ENCODE results near the gene NUDT3. TPM values are rescaled to one million over a fixed set of nuclear protein-coding genes. Genes with fewer than 3 reads are reported as not detected.

NUDT3 gene
- total and polyA plus RNA-seq, 9 of the 15 experiments (the other 6 are each of a cell fraction or from before 2014, with no cell fraction given): 5.4 to 81.2 (median 56.4) TPM

DNA sequence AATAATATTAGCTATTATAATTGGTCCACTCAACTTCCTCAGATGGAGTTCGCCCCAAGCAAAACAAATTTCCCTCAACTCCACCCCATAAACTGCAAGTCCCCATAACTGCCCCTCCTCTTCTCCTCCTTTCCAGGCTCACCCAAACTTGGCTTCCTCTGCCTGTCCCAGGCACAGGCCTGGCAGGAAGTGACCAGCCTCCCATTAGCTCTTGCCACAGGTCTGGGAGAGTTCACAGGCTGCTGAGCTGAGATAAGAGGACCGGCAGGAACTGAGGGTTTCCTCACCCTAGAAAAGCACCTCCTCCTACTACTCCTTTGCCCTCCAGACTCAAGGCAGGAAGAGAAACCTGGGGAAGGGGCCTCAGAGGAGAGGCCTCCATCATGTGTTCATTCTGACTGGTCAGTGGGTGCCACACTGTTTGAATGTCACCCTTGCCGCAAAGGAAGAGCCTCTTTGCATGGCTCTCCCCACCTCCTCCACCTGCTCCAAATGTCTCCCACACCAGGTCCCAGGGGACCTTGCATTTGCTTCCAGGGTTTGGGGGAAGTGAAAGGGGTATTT is 119.1 kb downstream of the NUDT3 start (continued):
- TF ChIP-seq, protein P1, sequence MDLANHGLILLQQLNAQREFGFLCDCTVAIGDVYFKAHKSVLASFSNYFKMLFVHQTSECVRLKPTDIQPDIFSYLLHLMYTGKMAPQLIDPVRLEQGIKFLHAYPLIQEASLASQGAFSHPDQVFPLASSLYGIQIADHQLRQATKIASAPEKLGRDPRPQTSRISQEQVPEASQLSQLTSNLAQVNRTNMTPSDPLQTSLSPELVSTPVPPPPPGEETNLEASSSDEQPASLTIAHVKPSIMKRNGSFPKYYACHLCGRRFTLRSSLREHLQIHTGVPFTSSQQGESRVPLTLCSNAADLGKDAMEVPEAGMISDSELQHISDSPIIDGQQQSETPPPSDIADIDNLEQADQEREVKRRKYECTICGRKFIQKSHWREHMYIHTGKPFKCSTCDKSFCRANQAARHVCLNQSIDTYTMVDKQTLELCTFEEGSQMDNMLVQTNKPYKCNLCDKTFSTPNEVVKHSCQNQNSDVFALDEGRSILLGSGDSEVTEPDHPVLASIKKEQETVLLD (IDR thresholded peaks at IDR 0.05): peak; percentile 88
- TF ChIP-seq RUNX1 (IDR thresholded peaks at IDR 0.05; ENCODE audit: low read depth): peak; percentile 81; the same call in 1 of the 2 replicates
- TF ChIP-seq, protein P2, sequence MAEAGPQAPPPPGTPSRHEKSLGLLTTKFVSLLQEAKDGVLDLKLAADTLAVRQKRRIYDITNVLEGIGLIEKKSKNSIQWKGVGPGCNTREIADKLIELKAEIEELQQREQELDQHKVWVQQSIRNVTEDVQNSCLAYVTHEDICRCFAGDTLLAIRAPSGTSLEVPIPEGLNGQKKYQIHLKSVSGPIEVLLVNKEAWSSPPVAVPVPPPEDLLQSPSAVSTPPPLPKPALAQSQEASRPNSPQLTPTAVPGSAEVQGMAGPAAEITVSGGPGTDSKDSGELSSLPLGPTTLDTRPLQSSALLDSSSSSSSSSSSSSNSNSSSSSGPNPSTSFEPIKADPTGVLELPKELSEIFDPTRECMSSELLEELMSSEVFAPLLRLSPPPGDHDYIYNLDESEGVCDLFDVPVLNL (CRISPR knock-in tag; IDR thresholded peaks at IDR 0.05; ENCODE audit: low read depth): peak; percentile 55; the same call in 1 of the 2 replicates
- TF ChIP-seq EP300 (IDR thresholded peaks at IDR 0.05; ENCODE audit: low read length): peak; percentile 98
- TF ChIP-seq ZNF551 (CRISPR knock-in tag; IDR thresholded peaks at IDR 0.05): no peak
- TF ChIP-seq, protein P3, sequence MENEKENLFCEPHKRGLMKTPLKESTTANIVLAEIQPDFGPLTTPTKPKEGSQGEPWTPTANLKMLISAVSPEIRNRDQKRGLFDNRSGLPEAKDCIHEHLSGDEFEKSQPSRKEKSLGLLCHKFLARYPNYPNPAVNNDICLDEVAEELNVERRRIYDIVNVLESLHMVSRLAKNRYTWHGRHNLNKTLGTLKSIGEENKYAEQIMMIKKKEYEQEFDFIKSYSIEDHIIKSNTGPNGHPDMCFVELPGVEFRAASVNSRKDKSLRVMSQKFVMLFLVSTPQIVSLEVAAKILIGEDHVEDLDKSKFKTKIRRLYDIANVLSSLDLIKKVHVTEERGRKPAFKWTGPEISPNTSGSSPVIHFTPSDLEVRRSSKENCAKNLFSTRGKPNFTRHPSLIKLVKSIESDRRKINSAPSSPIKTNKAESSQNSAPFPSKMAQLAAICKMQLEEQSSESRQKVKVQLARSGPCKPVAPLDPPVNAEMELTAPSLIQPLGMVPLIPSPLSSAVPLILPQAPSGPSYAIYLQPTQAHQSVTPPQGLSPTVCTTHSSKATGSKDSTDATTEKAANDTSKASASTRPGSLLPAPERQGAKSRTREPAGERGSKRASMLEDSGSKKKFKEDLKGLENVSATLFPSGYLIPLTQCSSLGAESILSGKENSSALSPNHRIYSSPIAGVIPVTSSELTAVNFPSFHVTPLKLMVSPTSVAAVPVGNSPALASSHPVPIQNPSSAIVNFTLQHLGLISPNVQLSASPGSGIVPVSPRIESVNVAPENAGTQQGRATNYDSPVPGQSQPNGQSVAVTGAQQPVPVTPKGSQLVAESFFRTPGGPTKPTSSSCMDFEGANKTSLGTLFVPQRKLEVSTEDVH (IDR thresholded peaks at IDR 0.05; ENCODE audit: low read depth, partially characterized antibody): peak; percentile 65
- 0 out of 2 replicates have a peak, but pooled peaks have one; percentile 76 for TF ChIP-seq ZEB2 (IDR thresholded peaks at IDR 0.05)
- TF ChIP-seq L3MBTL2 (IDR thresholded peaks at IDR 0.05): peak; percentile 60; the same call in 1 of the 2 replicates
- peak; percentile 87 for TF ChIP-seq JUN (IDR thresholded peaks at IDR 0.05; ENCODE audit: borderline replicate concordance, low read depth, low read length)
- TF ChIP-seq JUN (CRISPR knock-in tag; IDR thresholded peaks at IDR 0.05; ENCODE audit: borderline replicate concordance): no peak
- TF ChIP-seq TBL1XR1 (IDR thresholded peaks at IDR 0.05; ENCODE audit: low read length in 2 of 2): peak in 1 of 2 experiments; percentile 86; a peak in 2 of 4 replicates
- TF ChIP-seq, protein P4, sequence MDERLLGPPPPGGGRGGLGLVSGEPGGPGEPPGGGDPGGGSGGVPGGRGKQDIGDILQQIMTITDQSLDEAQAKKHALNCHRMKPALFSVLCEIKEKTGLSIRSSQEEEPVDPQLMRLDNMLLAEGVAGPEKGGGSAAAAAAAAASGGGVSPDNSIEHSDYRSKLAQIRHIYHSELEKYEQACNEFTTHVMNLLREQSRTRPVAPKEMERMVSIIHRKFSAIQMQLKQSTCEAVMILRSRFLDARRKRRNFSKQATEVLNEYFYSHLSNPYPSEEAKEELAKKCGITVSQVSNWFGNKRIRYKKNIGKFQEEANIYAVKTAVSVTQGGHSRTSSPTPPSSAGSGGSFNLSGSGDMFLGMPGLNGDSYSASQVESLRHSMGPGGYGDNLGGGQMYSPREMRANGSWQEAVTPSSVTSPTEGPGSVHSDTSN (CRISPR knock-in tag; IDR thresholded peaks at IDR 0.05; ENCODE audit: low read depth): no peak
- TF ChIP-seq, protein P4 (tag; conservative IDR thresholded peaks at IDR 0.05; ENCODE audit: low read depth): no peak
- TF ChIP-seq DACH1 (IDR thresholded peaks at IDR 0.05; ENCODE audit: partially characterized antibody): peak; percentile 91
- no peak for TF ChIP-seq ZNF324 (CRISPR knock-in tag; IDR thresholded peaks at IDR 0.05)
- TF ChIP-seq, protein P5, sequence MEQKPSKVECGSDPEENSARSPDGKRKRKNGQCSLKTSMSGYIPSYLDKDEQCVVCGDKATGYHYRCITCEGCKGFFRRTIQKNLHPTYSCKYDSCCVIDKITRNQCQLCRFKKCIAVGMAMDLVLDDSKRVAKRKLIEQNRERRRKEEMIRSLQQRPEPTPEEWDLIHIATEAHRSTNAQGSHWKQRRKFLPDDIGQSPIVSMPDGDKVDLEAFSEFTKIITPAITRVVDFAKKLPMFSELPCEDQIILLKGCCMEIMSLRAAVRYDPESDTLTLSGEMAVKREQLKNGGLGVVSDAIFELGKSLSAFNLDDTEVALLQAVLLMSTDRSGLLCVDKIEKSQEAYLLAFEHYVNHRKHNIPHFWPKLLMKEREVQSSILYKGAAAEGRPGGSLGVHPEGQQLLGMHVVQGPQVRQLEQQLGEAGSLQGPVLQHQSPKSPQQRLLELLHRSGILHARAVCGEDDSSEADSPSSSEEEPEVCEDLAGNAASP (IDR thresholded peaks at IDR 0.05): no peak
- TF ChIP-seq PCBP2 (IDR thresholded peaks at IDR 0.05; ENCODE audit: low read depth, low read length, poor library complexity, severe bottlenecking): no peak
